Limb (tissue), 2 donors: ENCODE measurements around the gene COL6A5.
"Not testable (repeated sequence)": the region's sequence is repeated elsewhere in the genome, so short reads cannot be mapped to it uniquely, and the experiment has no call there.

Source experiments
- DNase-seq, 2 donors: peaks; one replicate each; pipeline ENCODE4 v3.0.0-alpha.2; 2016; ENCODE audit errors: extremely low spot score in 2 of 2

COL6A5 gene

GRCh38 chr3:130345487-130346079 lies at the start of gene COL6A5:
Gene COL6A5 (plus strand): TSS chr3:130345672. CDS start chr3:130373639, 27,967 bp downstream.
- peak in 1 of 2 donors; percentile 36 for DNase-seq

DNA sequence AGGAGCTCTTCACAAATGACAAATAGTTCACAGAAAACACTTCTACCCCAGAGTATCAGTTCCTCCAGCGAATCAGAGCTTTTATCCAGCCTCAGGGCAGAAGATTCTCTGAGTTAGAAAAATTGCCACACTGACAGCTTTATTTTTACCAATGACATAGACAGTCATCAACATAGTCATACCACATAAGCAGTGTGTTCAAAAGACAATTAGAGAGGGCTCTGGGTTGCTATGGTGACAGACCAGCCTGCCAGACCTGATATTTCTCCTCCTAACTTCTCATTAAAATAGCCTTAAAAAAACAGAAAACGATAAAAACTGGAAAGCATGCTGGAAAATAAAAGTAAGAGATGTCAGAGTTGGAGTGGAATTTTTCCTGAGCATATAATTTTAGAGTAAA lies 45.9 kb upstream of the COL6A5 start:
- no peak for DNase-seq

GRCh38 chr3:130300888-130301287 lies 44.6 kb upstream of the COL6A5 start:
- DNase-seq: no peak

DNA sequence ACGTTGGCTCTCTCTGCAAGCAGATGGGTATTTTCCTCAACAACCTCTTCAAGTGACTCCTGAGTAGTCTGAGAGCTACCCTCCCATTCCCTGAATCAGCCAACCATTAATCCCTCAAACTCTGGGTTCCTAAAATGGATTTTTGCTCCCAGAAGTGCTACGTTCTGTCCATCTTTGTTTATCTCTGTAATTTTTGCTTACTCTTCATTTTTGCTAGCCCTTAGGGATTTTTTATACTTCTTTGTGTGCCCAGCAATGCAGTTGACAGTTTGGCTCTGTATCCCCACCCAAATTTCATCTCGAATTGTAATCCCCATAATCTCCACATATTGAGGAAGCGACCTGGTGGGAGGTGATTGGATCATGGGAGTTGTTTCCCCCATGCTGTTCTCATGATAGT lies 35.4 kb upstream of the COL6A5 start:
- DNase-seq: no peak

DNA sequence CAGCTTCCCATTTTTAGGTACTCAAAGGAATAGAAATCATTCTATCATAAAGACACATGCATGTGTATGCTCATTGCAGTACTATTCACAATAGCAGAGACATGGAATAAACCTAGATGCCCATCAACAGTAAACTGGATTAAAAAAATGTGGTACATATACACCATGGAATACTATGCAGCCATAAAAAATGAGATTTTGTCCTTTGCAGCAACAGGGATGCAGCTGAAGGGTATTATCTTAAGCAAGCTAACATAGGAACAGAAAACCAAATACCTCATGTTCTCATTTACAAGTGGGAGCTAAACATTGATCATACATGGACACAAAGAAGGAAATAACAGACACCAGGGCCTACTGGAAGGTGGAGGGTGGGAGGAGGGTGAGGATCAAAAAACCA lies 33.1 kb upstream of the COL6A5 start:
- no peak for DNase-seq

DNA sequence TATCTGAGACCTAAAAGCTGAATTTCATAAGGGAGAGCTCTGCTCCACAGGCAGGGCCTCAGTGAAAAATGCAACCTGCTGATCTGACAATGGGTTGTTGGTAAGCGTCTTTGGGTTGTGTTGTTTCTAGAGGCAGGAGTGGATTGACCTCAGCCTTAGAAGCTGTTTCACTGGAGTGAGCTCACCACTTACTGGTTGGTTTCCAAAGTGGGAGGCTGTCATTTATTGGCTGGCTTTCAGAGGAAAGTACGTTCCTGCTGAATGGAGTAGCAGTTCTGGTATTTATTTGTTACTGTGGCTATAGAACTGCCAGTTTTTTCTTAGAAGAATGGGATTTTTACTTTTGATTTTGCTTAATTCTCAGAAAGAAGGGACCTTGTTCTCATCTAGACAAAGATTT lies 29.3 kb upstream of the COL6A5 start:
- DNase-seq: peak in 1 of 2 donors; percentile 22

DNA sequence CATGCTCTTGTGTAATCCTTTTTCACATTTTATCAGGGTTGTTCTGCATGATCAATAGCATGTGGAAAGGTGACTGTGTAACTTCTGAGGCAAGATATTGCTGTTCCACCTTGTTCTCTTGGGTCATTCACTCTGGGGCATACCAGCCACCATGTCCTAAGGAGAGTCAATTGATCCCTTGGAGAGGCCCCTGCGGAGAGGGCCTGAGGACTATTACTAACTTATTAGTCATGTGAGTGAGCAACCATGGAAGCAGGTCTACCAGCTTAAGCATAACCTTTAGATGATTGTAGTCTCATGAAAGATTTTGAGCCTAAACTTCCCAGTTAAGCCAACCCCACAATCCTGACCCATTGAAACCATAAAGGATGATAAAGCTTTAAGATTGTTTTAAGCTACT lies 22.0 kb upstream of the COL6A5 start:
- DNase-seq: no peak

DNA sequence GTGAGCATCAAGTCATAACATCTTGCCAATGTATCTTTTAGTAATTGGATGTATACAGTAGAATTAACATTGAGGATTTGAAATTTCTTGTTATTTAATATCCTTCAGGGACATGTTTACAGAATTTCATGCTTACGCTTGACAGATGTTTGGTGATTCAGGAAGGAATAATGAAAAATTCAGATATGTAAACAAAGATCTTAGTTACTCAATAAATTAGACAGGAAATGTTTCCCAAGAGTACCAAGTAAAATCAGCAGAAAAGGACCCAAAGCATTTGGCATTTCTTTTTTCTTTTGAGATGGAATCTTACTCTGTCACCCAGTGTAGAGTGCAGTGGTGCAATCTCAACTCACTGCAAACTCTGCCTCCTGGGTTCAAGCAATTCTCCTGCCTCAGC lies 4.7 kb upstream of the COL6A5 start:
- no peak for DNase-seq

- no peak for DNase-seq
Measured at GRCh38 chr3:130341388-130341787, 4.1 kb upstream of the COL6A5 start.

GRCh38 chr3:130341882-130342281 lies 3.6 kb upstream of the COL6A5 start:
- no peak for DNase-seq

GRCh38 chr3:130342821-130343661 lies 2.4 kb upstream of the COL6A5 start:
- DNase-seq: no peak

DNA sequence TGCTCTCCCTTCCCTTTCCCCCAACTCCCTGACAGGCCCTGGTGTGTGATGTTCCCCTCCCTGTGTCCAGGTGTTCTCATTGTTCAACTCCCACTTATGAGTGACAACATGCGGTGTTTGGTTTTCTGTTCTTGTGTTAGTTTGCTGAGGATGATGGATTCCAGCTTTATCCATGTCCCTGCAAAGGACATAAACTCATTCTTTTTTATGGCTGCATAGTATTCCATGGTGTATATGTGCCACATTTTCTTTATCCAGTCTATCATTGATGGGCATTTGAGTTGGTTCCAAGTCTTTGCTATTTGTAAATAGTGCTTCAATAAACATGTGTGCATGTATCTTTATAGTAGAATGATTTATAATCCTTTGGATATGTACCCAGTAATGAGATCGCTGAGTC lies 2.8 kb downstream of the COL6A5 start:
- DNase-seq: not testable (repeated sequence)

DNA sequence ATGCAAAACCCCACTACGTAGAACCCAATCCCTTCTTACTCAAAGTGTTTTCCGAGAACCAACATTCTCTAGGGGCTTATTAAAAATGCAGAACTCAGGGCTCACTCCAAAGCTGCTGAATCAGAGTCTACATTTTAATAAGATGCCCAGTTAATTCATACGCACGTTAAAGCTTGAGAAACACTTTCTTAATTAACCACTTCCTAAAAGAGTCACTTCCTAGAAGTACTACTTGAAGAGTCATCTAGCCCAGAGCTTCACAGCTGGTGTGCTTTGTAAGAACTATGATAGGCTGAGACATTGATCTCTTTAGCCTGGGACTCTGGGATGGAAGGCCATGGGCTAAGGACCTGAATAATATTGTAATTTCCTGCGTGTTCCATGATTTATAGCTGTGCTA lies 9.0 kb downstream of the COL6A5 start:
- no peak for DNase-seq

DNA sequence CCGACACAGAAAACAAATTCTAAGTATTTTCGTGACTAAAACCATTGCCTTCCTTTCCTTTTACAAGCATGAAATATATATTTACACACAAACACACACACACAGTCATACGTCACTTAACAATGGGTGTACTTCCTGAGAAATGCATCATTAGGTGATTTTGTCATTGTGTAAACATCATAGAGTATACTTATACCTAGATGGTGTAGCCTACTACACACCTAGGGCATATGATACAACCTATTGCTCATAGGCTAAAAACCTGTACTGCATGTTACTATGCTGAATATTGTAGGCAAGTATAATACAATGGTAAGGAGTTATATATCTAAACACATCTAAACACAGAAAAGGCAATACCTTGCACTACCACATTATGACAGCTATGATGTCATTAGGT lies 28.6 kb downstream of the COL6A5 start:
- no peak for DNase-seq

DNA sequence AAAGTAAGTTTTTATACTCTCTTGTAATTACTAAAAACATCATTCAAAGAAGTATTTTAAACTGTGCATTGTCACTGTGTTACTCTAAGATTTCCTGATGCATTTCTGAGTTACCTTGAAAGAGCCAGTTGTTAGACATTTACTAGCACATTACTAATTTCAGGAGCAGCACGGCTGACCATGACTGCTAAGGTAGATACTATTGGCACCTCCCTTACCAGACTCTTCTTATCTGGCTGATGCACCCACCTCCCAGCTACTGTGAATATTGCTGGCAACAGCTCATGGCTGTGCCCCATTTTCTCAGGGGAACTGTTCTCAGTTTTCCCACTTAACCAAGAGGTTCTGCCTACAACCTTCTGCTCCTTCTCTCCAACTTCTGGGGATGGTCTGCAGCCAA lies 29.4 kb downstream of the COL6A5 start:
- DNase-seq: no peak

GRCh38 chr3:130377960-130378676 lies 32.6 kb downstream of the COL6A5 start:
- no peak for DNase-seq

DNA sequence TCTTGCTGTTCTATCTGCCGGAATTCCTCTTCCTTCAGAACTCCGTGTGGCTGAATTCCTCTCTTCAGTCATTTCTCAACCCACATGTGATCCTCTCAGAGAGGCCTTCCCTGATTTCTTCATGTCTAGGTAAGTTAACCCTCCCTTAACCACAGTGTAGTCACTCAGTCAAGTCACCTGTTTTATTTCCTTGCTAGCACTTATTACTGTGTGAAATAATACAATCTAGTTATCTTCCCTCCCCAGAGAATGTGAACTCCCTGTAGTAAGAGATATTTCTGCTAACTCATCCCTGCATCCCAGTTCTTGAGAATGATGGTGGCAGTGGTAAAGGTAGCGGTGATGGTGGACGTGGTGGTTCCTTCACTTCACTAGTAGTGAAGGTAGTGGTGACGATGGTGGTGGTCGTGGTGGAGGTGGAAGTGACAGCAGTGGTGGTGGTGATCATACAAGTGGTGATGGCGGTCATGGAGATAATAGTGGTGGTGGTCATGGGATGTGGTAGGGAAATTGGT lies 33.3 kb downstream of the COL6A5 start:
- DNase-seq: no peak

GRCh38 chr3:130379274-130379673 lies 33.8 kb downstream of the COL6A5 start:
- DNase-seq: no peak

DNA sequence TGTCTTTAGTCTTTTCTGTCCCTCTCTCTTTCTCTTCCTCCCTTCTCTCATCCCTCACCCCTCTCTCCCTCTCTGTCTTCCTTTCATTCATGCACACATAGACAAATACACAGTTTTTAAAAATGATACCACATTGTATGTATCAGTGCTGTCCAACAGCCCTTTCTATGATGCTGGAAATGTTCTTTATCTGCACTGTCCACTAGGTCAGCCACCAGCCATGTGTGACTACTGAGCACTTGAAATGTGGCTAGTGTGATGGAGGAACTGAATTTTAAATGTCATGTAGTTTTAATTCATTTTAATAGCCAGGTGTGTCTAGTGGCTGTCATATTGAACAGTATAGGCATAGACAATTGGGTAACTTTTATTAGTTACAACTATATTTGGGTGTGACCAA lies 34.9 kb downstream of the COL6A5 start:
- no peak for DNase-seq

GRCh38 chr3:130383424-130383823 lies 38.0 kb downstream of the COL6A5 start:
- DNase-seq: no peak

DNA sequence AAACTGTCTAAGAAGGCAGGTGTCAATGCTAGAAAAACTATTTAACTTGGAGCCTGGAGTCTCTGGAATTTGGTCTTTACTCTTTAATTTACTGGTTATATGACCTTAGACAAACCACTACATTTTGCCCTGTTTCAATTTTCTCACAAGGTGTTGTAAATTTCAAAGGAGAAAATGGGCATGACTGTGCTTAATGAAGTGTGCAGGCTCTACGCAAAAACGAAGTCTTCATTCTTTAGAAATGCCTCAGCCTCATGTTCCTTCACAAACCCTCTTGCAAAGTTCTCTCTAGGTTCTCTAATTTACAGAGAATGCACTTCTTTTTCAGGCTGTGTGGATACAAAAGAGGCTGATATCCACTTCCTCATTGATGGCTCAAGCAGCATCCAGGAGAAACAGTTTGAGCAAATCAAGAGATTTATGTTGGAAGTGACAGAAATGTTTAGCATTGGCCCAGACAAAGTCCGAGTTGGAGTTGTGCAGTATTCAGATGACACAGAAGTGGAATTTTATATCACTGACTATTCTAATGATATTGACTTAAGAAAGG lies 39.1 kb downstream of the COL6A5 start:
- no peak for DNase-seq
